Nephron progenitor cell (in vitro differentiated cells): ENCODE measurements around the gene SPRY2.
A peak's percentile ranks its signal among the peaks of the same experiment; 100 is the strongest.
"Not testable (repeated sequence)": the region's sequence is repeated elsewhere in the genome, so short reads cannot be mapped to it uniquely, and the experiment has no call there.

Experiments used
- DNase-seq: peaks from one replicate; pipeline ENCODE4 v3.0.0; 2021
- H3K27ac Mint-ChIP-seq: 2 replicates; pipeline ENCODE4 v1.8.0; 2021; ENCODE audit warnings: mild to moderate bottlenecking, moderate library complexity, mixed read lengths
- H3K27me3 Mint-ChIP-seq: 2 replicates; pipeline ENCODE4 v1.8.0; 2021; ENCODE audit warnings: mild to moderate bottlenecking, low read depth, mixed read lengths; ENCODE audit not compliant: poor library complexity
- H3K36me3 Mint-ChIP-seq: 2 replicates; pipeline ENCODE4 v1.8.0; 2021; ENCODE audit warnings: low read depth, mixed read lengths
- H3K4me1 Mint-ChIP-seq: 2 replicates; pipeline ENCODE4 v1.8.0; 2021; ENCODE audit warnings: mixed read lengths
- H3K4me3 Mint-ChIP-seq: 2 replicates; pipeline ENCODE4 v1.8.0; 2021; ENCODE audit warnings: mild to moderate bottlenecking, moderate library complexity, mixed read lengths
- H3K9me3 Mint-ChIP-seq: 2 replicates; pipeline ENCODE4 v1.8.0; 2021; ENCODE audit warnings: mild to moderate bottlenecking, moderate library complexity, mixed read lengths
- CTCF ChIP-seq: fragments of 200-600 bp; sonication (generic); IDR thresholded peaks from 2 replicates; pipeline ENCODE4 v1.5.0; 2021; ENCODE audit warnings: antibody characterized with exemption

The SPRY2 gene

DNA sequence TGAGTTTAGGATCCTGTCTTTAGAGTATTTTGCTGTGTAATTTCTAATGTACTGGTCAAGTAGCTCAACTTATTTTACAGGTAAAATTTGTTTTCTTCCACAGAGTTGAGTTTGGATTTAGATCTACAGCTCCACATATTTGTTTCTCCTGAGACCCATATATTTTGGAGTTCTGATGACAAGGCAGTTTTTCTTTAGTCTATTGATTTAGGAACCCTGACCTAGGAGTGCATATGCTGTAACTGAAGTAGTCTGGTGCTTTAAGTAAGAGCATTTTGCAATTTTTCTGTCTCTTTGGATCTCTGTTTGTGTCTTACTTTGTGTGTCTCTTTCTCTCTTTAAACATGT, 19.5 kb upstream of the SPRY2 start:
- TF ChIP-seq CTCF = no peak
- Mint-ChIP-seq H3K27ac (peak overlapping the region; percentile 95), H3K4me3 (peak overlapping the region; percentile 43), H3K9me3 (peaks cover 10% of the 10 kb centered on the region), H3K36me3 (peaks cover 8% of the 10 kb centered on the region), H3K27me3 (no peaks in the 10 kb centered on the region), H3K4me1 (peaks cover 65% of the 10 kb centered on the region)
- no peak for DNase-seq

DNA sequence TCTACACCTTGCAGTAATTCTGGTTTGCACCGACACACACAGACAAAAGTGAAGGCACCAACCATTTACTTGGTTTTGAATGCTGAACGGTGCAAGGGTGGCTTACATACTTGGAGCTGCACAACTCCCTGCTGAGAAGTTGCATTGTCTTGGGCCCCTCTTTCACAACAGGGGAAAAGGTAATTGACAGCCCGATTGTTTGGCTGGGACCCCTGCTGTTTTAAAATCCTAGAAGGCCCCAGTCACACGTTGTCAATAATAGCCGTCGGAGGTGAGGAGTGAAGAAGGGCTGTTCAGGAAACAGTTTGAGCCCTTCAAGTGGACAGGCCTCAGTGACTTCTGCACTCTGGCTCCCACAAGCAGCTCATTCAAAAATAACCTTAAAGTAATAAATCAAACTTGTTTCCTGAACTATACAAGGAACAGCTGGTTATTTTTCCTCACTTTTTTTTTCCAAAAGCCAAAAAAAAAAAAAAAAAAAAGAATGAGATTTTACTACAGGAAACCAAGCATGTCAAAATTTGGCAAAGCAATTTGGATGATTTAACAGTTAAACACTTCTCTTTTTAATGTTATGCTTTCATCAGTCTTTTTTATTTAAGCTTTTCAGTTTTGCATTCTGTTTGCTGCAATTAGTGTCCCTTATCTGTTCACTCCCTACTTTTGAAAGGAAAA, 19.0 kb upstream of the SPRY2 start:
- Mint-ChIP-seq H3K4me3 (peak overlapping the region; percentile 68), H3K9me3 (peaks cover 10% of the 10 kb centered on the region), H3K27ac (peak overlapping the region; percentile 97), H3K27me3 (no peaks in the 10 kb centered on the region), H3K4me1 (peaks cover 61% of the 10 kb centered on the region), H3K36me3 (peaks cover 8% of the 10 kb centered on the region)
- TF ChIP-seq CTCF = no peak
- DNase-seq = peak; percentile 37

- peak; percentile 41 for DNase-seq
- Mint-ChIP-seq H3K4me1 (peaks cover 58% of the 10 kb centered on the region), H3K36me3 (peaks cover 8% of the 10 kb centered on the region), H3K27ac (peak overlapping the region; percentile 97), H3K9me3 (peaks cover 10% of the 10 kb centered on the region), H3K4me3 (peak overlapping the region; percentile 68), H3K27me3 (no peaks in the 10 kb centered on the region)
- TF ChIP-seq CTCF = no peak
Measured at GRCh38 chr13:80359414-80359777, 18.5 kb upstream of the SPRY2 start.

GRCh38 chr13:80355496-80356094, 14.7 kb upstream of the SPRY2 start:
- Mint-ChIP-seq H3K4me1 (peaks cover 22% of the 10 kb centered on the region), H3K9me3 (peaks cover 18% of the 10 kb centered on the region), H3K36me3 (peaks cover 13% of the 10 kb centered on the region)
- H3K27me3 Mint-ChIP-seq, H3K27ac Mint-ChIP-seq, DNase-seq, H3K4me3 Mint-ChIP-seq: not testable (repeated sequence)

GRCh38 chr13:80348750-80349149, 7.8 kb upstream of the SPRY2 start:
- Mint-ChIP-seq H3K9me3 (peaks cover 8% of the 10 kb centered on the region), H3K27ac (no peak overlapping the region), H3K36me3 (peaks cover 5% of the 10 kb centered on the region), H3K4me3 (no peak overlapping the region), H3K4me1 (peaks cover 39% of the 10 kb centered on the region), H3K27me3 (no peaks in the 10 kb centered on the region)
- DNase-seq = no peak
- no peak for TF ChIP-seq CTCF

GRCh38 chr13:80348314-80348713, 7.4 kb upstream of the SPRY2 start:
- no peaks in the 10 kb centered on the region for H3K27me3 Mint-ChIP-seq
- no peak for DNase-seq
- H3K4me1 Mint-ChIP-seq = peaks cover 44% of the 10 kb centered on the region
- H3K9me3 Mint-ChIP-seq = peaks cover 8% of the 10 kb centered on the region
- no peak overlapping the region for H3K27ac Mint-ChIP-seq
- peaks cover 5% of the 10 kb centered on the region for H3K36me3 Mint-ChIP-seq
- TF ChIP-seq CTCF = no peak
- H3K4me3 Mint-ChIP-seq = no peak overlapping the region
